Activated CD4-positive, alpha-beta T cell treated with anti-CD3 and anti-CD28 coated beads, Interleukin-2, amount 10 ng/mL, durations not matched to agents 24 days and 14 days (primary cell): ENCODE measurements around the gene OR52I2. TPM values are rescaled to one million over a fixed set of nuclear protein-coding genes. Genes with fewer than 3 reads are reported as not detected.

Source experiments
- DNase-seq: peaks from one replicate; pipeline ENCODE4 v3.0.0; 2022
- H3K27ac Mint-ChIP-seq: one replicate; pipeline ENCODE4 v1.8.0; 2022; ENCODE audit warnings: mild to moderate bottlenecking, mixed read lengths
- H3K27me3 Mint-ChIP-seq: one replicate; pipeline ENCODE4 v1.8.0; 2022; ENCODE audit warnings: mixed read lengths
- H3K36me3 Mint-ChIP-seq: one replicate; pipeline ENCODE4 v1.8.0; 2022; ENCODE audit warnings: low read depth, mild to moderate bottlenecking, mixed read lengths
- H3K4me1 Mint-ChIP-seq: one replicate; pipeline ENCODE4 v1.8.0; 2021; ENCODE audit warnings: mixed read lengths
- H3K4me3 Mint-ChIP-seq: one replicate; pipeline ENCODE4 v1.8.0; 2022; ENCODE audit warnings: mild to moderate bottlenecking, moderate library complexity, mixed read lengths
- H3K9me3 Mint-ChIP-seq: one replicate; pipeline ENCODE4 v1.8.0; 2021; ENCODE audit warnings: mixed read lengths
- intact Hi-C: fragments of 100-400 bp; cut with micrococcal nuclease; formaldehyde crosslinking; loops from one replicate; pipeline ENCODE4 v1.15.1; 2023
- total RNA-seq: library from RNA; stranded (reverse); gene quantifications from 2 replicates; pipeline ENCODE4 v1.2.3, GENCODE V29; 2022

OR52I2 gene
- not detected in 2 replicates for total RNA-seq

DNA sequence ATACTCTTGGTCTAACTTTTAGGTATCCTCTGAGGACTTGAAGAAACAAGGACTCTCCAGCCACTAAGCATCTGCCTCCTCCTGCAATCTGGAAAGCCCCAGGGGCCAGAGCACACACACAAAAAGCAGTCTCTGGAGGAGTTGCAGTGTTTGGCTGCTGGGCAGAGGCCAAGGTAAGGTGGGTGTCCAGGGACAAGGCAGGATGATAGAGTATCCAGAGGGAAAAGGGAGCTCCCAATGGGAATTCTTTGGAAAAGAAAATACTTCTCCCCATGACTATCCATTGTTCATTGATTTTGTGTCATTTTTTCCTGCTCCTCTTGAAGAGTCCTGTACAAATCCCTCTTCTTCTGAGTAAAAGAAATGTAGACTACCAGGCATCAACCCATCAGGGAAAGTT lies at the start of gene OR52I2:
TSS of gene OR52I2 (plus strand) at position 301 of the 400 bp plus-strand sequence.
- peaks cover 20% of the 10 kb centered on the region for H3K27me3 Mint-ChIP-seq

DNA sequence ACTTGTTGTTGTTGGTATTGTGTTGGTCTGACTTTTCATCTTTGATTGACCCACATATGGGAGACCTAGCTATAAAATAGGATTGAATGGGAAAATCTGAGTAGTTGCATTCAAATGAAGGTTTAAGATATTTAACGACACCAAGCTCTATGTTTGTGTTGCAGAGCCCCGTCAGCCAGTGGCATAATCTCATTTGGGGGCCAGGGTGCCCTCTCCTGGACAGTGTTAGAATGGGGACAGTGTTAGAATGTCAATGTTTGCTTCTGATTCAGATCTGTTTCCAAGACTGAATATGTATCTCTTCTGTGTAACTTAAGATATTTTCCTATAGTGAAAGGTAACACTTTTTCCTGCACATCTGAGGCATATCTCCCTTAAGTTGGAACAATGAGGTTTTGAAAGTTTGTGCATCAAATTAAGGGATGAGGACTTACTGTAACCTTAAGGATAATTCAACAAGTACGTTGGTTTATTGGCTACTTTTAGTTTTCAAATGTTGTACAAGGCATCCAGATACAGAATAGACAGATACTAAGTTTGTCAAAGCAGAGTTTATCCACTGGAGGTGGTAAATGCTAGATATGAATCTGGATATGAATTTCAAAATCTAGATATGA lies 41.8 kb upstream of the OR52I2 start:
- Mint-ChIP-seq H3K27ac (no peak overlapping the region), H3K9me3 (no peaks in the 10 kb centered on the region)

More for the DNA sequence above, at the start of gene OR52I2:
- intact Hi-C loops: no loop called here
- Mint-ChIP-seq H3K4me1 (no peaks in the 10 kb centered on the region), H3K36me3 (no peaks in the 10 kb centered on the region), H3K27ac (no peak within 1 kb of the TSS), H3K4me3 (no peak within 1 kb of the TSS), H3K9me3 (peaks cover 3% of the 10 kb centered on the region)
- DNase-seq: no peak

DNA sequence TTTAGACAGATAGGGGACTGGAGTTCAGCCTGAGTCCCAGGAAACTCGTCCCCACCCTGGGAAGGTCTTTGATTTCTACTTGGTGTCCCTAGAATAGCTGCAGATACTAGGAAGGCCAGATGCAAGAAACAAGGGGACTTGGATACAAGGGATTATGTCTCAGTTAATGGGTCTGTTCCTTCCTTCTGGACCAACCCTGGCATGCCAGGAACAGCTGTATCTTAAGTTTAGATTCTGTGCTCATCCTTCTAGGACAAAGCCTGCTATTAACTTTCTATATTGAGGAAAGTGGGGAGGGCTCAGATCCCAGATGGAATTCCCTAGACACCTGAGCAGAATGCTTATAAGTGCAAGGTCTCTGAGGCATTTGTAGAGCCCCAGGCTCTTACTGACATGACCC lies 40.5 kb upstream of the OR52I2 start:
- H3K36me3 Mint-ChIP-seq: no peaks in the 10 kb centered on the region
- peaks cover 18% of the 10 kb centered on the region for H3K27me3 Mint-ChIP-seq
- DNase-seq: no peak
- H3K4me1 Mint-ChIP-seq: peaks cover 1% of the 10 kb centered on the region
- no peaks in the 10 kb centered on the region for H3K9me3 Mint-ChIP-seq
- intact Hi-C loops: no loop called here
- no peak overlapping the region for H3K4me3 Mint-ChIP-seq
- no peak overlapping the region for H3K27ac Mint-ChIP-seq

More for the DNA sequence above, 41.8 kb upstream of the OR52I2 start:
- no peak overlapping the region for H3K4me3 Mint-ChIP-seq
- peak; percentile 86 for DNase-seq
- no peaks in the 10 kb centered on the region for H3K36me3 Mint-ChIP-seq
- intact Hi-C loops: loop anchor here (1.0 kb wide), 1 partner anchor 352 kb away; no protein-coding TSS in a partner anchor
- H3K4me1 Mint-ChIP-seq: peaks cover 1% of the 10 kb centered on the region
- peaks cover 18% of the 10 kb centered on the region for H3K27me3 Mint-ChIP-seq

DNA sequence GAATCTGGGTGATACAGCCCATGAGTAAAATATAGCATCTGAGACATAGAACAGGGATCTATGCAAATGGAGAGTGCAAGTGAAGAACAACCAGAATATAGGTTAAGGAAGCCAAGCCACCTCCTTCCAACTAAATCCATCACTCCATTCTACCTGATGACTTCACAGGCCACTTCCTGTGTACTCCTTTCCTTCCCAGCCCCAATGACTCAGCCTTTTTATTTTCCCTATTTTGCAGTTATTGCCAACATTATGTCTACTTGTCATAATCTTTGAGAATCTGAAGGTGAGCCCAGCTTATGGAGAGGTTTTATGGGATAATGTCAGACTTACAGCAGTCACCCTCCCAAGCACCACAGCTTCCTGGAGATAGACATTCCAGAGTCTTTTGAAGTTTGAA lies 38.0 kb upstream of the OR52I2 start:
- Mint-ChIP-seq H3K27ac (no peak overlapping the region), H3K4me3 (no peak overlapping the region), H3K36me3 (no peaks in the 10 kb centered on the region), H3K9me3 (no peaks in the 10 kb centered on the region), H3K27me3 (peaks cover 10% of the 10 kb centered on the region), H3K4me1 (peaks cover 1% of the 10 kb centered on the region)
- intact Hi-C loops: no loop called here
- DNase-seq: no peak

DNA sequence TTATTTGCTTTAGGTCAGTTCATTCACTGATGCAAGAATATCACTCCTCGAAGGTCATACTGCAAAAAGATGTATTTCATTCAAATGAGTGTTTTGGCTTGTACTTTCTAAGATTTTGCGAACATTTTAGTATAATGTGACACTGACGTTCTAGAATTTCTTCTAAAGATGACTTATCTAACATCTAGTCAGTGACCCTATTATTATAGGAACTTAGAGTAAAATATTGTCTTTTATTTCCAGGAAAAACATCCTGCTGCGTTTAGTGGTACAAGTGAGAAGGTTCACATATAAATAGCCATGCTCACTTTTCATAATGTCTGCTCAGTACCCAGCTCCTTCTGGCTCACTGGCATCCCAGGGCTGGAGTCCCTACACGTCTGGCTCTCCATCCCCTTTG lies 36.7 kb upstream of the OR52I2 start, which contains the start of gene OR52M1:
TSS of gene OR52M1 (plus strand) at position 301 of the 400 bp plus-strand sequence. CDS start at position 301, 0 bp downstream.
- no peaks in the 10 kb centered on the region for H3K4me1 Mint-ChIP-seq
- no peaks in the 10 kb centered on the region for H3K36me3 Mint-ChIP-seq
- no peaks in the 10 kb centered on the region for H3K9me3 Mint-ChIP-seq
- H3K27me3 Mint-ChIP-seq: peaks cover 5% of the 10 kb centered on the region
- intact Hi-C loops: no loop called here
- no peak within 1 kb of the TSS for H3K4me3 Mint-ChIP-seq
- H3K27ac Mint-ChIP-seq: no peak within 1 kb of the TSS
- no peak for DNase-seq

DNA sequence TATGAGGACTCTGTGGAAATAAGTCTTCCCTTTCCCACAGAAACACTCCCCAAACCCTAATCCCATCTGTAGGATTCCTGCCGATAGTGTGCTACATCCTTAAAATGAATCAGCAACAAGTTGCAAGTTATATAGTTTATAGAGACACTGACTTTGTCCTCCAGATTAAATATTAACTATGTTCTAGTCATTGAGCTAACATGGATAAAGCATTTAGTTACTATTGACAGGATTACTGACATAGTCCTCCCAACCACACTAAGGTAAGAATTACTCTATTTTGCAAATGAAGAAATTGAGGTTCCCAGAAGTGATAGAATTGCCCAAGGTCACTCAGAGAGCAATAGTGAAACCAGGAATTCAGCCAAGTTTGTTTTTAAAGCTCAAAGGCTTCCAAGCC lies 34.7 kb upstream of the OR52I2 start:
- Mint-ChIP-seq H3K27me3 (peaks cover under 1% of the 10 kb centered on the region), H3K4me3 (no peak overlapping the region), H3K4me1 (no peaks in the 10 kb centered on the region), H3K36me3 (no peaks in the 10 kb centered on the region), H3K27ac (no peak overlapping the region), H3K9me3 (no peaks in the 10 kb centered on the region)
- DNase-seq: no peak
- intact Hi-C loops: no loop called here

DNA sequence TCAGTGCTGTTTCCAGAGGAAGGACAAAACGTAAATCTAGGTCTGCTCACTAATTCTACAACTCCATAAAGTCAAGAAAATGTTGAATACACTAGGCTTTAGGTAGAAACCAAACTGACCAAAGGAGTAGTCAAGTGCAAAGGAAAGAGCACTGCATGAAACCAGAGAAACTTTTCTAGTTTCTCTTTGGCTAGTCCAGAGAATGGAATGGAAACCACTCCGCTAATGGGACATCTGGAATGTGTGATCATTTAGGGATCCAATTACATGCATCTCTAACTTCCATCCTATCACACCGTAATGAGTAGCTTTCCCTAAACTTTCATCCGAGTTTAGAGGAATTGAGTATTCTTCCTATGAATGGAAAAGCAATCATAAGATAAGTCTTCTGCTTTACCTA lies 34.1 kb upstream of the OR52I2 start:
- no peaks in the 10 kb centered on the region for H3K4me1 Mint-ChIP-seq
- no peaks in the 10 kb centered on the region for H3K36me3 Mint-ChIP-seq
- H3K9me3 Mint-ChIP-seq: no peaks in the 10 kb centered on the region
- intact Hi-C loops: no loop called here
- DNase-seq: no peak
- no peak overlapping the region for H3K27ac Mint-ChIP-seq
- H3K4me3 Mint-ChIP-seq: no peak overlapping the region
- H3K27me3 Mint-ChIP-seq: no peaks in the 10 kb centered on the region

DNA sequence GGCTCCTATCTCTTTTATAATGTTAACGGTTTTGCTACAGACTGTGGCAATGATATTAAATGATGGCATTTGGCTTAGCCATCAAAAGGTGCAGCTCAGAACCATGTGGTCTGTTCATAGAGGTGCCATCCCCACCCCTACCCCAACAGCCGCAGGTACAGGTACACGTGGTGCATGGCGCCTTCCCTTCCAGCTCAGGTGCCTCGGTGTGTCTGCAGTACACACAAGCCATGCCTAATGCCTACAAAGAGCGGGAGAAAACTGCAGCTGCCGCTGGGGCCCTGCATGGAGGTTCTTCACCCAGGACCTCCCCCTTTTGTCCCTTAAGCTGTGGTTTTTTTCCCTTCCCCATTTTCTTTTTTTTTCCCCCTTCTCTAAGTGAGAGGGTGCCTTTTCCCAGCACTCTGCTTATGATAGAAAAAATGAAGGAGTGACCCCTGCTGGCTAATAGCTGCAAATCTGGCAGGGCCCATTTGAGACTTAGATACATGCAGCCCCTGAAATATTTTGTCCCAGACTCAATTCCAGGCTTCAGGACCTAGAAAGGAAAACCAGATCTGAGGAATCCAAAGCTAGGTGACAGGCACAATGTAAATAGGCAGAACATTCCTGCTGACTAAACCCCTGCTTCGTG lies 30.1 kb upstream of the OR52I2 start:
- no peaks in the 10 kb centered on the region for H3K27me3 Mint-ChIP-seq
- H3K4me1 Mint-ChIP-seq: no peaks in the 10 kb centered on the region
- intact Hi-C loops: no loop called here
- DNase-seq: no peak
- no peak overlapping the region for H3K4me3 Mint-ChIP-seq
- no peaks in the 10 kb centered on the region for H3K36me3 Mint-ChIP-seq
- no peaks in the 10 kb centered on the region for H3K9me3 Mint-ChIP-seq
- H3K27ac Mint-ChIP-seq: no peak overlapping the region

DNA sequence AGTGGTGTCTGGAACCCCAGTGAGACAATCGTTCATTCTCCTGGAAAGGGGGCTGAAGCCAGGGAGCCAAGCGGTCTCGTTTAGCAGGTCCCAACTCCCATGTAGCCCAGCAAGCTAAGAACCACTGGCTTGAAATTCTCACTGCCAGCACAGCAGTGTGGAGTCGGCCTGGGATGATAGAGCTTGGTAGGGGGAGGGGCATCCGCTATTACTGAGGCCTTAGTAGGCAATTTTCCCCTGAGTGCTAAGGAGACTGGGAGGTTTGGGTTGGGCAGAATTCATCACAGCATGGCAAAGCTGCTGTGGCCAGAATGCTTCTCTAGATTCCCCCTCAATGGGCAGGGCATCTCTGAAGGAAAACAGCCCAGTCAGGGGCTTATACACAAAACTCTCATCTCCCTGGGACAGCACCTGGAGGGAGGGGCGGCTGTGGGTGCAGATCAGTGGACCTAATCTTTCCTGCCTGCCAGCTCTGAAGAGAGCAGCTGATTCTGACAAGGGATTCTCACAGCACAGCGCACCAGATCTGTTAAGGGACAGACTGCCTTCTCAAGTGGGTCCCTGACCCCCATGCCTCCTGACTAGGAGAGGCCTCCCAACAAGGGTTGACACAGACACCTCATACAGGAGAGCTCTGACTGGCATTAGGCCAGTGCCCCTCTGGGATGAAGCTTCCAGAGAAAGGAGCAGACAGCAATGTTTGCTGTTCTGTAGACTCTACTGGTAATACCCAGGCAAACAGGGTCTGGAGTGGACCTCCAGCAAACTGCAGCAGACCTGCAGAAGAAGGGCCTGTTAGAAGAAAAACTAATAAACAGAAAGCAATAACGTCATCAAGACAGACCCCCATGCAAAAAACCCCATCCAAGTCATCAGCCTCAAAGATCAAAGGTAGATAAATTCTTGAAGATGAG lies 21.8 kb upstream of the OR52I2 start:
- intact Hi-C loops: no loop called here
- H3K4me1 Mint-ChIP-seq: no peaks in the 10 kb centered on the region
- H3K4me3 Mint-ChIP-seq: no peak overlapping the region
- no peak for DNase-seq
- H3K36me3 Mint-ChIP-seq: no peaks in the 10 kb centered on the region
- H3K27ac Mint-ChIP-seq: no peak overlapping the region
- peaks cover 9% of the 10 kb centered on the region for H3K9me3 Mint-ChIP-seq
- H3K27me3 Mint-ChIP-seq: peaks cover 7% of the 10 kb centered on the region

DNA sequence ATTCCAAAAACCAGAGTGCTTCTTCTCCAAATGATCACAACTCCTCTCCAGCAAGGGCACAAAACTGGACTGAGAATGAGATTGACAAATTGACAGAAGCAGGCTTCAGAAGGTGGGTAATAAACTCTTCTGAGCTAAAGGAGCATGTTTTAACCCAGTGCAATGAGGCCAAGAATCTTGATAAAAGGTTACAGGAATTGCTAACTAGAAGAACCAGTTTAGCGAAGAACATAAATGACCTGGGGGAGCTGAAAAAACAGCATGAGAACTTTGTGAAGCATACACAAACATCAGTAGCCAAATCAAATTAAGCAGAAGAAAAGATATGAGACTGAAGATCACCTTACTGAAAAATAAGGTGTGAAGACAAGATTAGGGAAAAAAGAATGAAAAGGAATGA lies 21.1 kb upstream of the OR52I2 start:
- Mint-ChIP-seq H3K36me3 (no peaks in the 10 kb centered on the region), H3K27me3 (peaks cover 7% of the 10 kb centered on the region), H3K4me3 (no peak overlapping the region), H3K9me3 (peaks cover 9% of the 10 kb centered on the region), H3K4me1 (no peaks in the 10 kb centered on the region), H3K27ac (no peak overlapping the region)
- intact Hi-C loops: no loop called here
- no peak for DNase-seq

DNA sequence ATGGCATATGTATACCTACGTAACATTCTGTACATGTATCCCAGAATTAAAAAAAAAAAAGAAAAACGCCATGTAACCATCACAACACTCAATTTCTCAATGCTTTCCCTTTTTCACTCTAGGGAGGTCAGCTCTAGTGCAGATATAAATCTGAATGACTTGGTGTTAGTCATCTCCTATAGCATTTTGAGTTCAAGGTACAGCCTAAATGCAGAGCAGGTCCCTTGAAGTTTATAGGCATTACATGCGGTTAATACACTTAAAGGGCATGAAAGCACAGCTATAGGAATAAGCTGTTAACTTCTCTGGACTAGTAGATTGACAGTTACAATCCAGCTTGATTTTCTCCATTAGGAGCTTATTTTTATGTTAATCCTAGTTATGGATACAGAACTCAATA lies 16.2 kb upstream of the OR52I2 start:
- no peak overlapping the region for H3K27ac Mint-ChIP-seq
- peaks cover 9% of the 10 kb centered on the region for H3K9me3 Mint-ChIP-seq
- peaks cover 9% of the 10 kb centered on the region for H3K27me3 Mint-ChIP-seq
- intact Hi-C loops: no loop called here
- H3K4me3 Mint-ChIP-seq: no peak overlapping the region
- no peaks in the 10 kb centered on the region for H3K4me1 Mint-ChIP-seq
- H3K36me3 Mint-ChIP-seq: no peaks in the 10 kb centered on the region
- no peak for DNase-seq

DNA sequence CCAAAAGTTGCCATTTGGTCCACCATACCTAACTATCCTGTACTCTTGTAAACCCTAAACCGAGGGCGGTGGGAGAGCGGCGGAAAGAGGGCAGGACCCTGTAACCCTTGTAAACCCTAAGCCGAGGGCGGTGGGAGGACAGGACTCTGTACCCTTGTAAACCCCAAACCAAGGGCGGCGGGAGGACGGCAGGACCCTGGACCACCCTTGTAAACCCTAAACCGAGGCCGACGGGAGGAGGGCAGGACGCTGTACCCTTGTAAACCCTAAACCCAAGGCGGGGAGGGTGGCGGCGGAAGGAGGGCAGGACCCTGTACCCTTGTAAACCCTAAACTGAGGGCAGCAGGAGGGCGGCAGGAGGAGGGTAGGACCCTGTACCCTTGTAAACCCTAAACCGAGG lies 12.5 kb upstream of the OR52I2 start:
- peaks cover 5% of the 10 kb centered on the region for H3K9me3 Mint-ChIP-seq
- DNase-seq: no peak
- no peaks in the 10 kb centered on the region for H3K4me1 Mint-ChIP-seq
- H3K36me3 Mint-ChIP-seq: no peaks in the 10 kb centered on the region
- no peak overlapping the region for H3K4me3 Mint-ChIP-seq
- no peak overlapping the region for H3K27ac Mint-ChIP-seq
- H3K27me3 Mint-ChIP-seq: peaks cover 11% of the 10 kb centered on the region
- intact Hi-C loops: no loop called here

DNA sequence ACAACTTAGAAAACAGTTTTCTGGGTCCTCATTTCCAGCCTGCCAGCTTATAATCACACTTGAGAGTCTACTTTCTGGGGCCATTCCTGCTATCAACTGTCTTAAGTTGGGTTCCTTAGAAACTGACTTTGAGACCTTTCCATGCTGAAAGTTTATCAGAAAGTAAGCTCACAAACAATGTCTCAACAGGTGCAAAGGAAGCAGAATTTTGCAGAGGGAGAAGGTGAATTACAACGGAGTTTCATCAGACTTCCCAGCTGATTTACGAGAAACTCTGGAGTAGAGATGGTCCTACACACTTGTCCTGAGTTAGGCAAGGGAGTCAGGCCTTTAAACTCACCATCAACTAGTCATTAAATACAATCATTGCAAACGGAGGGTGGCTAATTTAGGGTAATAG lies 4.7 kb upstream of the OR52I2 start:
- H3K27ac Mint-ChIP-seq: no peak overlapping the region
- H3K4me1 Mint-ChIP-seq: peaks cover 4% of the 10 kb centered on the region
- H3K9me3 Mint-ChIP-seq: peaks cover 3% of the 10 kb centered on the region
- no peak overlapping the region for H3K4me3 Mint-ChIP-seq
- no peaks in the 10 kb centered on the region for H3K36me3 Mint-ChIP-seq
- H3K27me3 Mint-ChIP-seq: peaks cover 13% of the 10 kb centered on the region
- DNase-seq: no peak
- intact Hi-C loops: no loop called here

DNA sequence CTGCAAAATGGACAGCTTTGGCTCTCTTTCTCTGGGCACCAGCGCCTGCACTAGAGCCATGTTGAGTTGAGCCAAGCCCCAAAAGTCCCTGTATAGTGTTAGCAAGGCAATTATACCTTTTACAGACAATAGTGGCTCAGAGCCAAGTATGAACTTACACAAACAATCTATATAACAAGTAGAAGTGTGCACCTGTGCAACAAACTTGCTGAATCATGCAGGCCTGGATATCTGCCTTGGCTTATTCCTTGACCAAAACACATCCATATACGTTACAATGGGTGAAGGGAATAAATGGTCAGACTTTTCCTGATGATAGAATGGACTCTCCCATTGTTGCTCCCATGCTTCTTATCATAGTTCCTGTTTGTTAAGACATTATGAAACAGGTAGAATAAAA lies 3.8 kb upstream of the OR52I2 start:
- peaks cover 3% of the 10 kb centered on the region for H3K9me3 Mint-ChIP-seq
- no peak overlapping the region for H3K27ac Mint-ChIP-seq
- intact Hi-C loops: no loop called here
- DNase-seq: no peak
- H3K36me3 Mint-ChIP-seq: no peaks in the 10 kb centered on the region
- H3K4me3 Mint-ChIP-seq: no peak overlapping the region
- peaks cover 4% of the 10 kb centered on the region for H3K4me1 Mint-ChIP-seq
- H3K27me3 Mint-ChIP-seq: peaks cover 13% of the 10 kb centered on the region
